GM19468 (cell line): ENCODE results near the gene LEMD3.

ENCODE experiments used
- ATAC-seq: cut with Tn5 transposase; IDR thresholded peaks from one replicate; pipeline ENCODE4 v1.9.1; 2021; ENCODE audit warnings: mild to moderate bottlenecking, moderate library complexity, moderate number of reproducible peaks; ENCODE audit not compliant: unreplicated experiment; ENCODE audit errors: extremely low read depth

Gene LEMD3

GRCh38 chr12:65169320-65170208 is at the start of gene LEMD3:
Gene LEMD3 (plus strand): TSS chr12:65169583. CDS start chr12:65169597, 14 bp downstream.
- ATAC-seq, result peak; percentile 97

- no peak for ATAC-seq
Observed at GRCh38 chr12:65121049-65121955, 48.1 kb upstream of the LEMD3 start, which contains the start of gene WIF1. Gene WIF1 (minus strand): TSS chr12:65121305. CDS start chr12:65121191, 114 bp downstream.

DNA sequence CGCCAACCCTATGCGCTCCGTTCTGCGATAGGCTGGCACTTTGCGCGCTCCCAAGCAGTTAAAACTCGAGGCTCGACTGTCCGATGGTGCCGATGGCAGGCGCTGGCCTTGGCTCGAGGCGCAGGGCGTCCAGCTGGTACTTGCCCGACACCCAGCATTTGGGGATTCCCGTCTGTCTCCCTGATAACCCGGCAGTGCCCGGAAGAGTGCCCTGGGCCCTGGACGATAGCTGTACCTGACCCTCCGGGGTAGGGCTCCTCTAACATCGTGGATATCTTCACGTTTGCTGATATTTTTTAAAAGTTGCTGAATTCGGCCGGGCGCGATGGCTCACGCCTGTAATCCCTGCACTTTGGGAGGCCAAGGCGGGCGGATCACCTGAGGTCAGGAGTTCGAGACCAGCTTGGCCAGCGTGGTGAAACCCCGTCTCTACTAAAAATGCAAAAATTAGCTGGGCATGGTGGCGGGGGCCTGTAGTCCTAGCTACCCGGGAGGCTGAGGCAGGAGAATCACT is 47.4 kb upstream of the LEMD3 start:
- ATAC-seq, result no peak

GRCh38 chr12:65122703-65123102 is 46.7 kb upstream of the LEMD3 start:
- no peak for ATAC-seq

DNA sequence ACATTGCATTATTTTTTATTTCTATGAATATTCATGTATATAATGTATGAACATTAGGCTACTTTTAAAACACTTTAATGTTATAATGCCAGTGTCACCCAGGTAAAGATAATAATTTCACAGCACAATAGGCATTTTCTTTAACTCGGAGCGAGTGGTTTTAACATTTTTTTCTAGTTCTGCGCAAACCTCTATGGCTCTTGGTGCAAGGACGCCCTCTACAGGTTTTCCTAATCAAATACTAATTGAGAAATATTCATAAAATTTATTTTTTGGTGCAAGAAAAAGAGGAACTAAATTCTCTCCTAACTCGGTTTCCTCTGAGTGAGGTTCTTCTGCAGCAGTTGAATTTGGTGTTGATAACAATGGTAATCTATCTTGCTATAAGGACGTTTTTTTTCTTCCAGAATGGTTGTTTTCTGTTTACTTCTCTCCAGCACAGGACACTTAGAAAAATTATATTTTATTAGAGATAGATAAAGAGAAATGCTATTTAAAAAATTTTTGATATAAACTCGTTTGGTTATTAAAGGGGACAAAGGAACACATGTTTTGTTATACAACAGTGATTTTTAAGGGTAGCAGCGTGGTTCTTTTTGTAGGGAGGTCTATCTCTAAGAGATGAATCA is 45.8 kb upstream of the LEMD3 start:
- ATAC-seq, result no peak

GRCh38 chr12:65125247-65125646 is 44.1 kb upstream of the LEMD3 start:
- no peak for ATAC-seq

DNA sequence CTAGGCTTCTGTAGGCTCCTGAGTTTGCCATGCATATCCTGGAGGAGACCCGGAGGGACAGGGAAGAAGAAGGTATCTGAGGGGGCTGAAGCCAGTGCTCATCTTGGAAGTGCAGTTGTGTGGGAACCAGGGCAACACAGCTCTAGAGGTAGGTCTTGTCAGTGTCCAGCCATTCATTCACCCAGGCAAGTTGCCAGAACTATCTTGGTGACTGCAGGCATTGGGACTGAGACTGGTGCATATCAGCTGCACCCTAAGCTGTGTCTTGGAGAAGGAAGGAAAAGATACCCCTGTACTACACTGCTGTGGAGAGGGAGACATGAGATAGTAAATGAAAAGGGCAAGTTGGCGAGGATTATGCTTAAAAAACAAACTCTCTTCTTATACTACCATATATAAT is 43.4 kb upstream of the LEMD3 start:
- ATAC-seq, result no peak

- ATAC-seq, result no peak
Observed at GRCh38 chr12:65126482-65126881, 42.9 kb upstream of the LEMD3 start.

DNA sequence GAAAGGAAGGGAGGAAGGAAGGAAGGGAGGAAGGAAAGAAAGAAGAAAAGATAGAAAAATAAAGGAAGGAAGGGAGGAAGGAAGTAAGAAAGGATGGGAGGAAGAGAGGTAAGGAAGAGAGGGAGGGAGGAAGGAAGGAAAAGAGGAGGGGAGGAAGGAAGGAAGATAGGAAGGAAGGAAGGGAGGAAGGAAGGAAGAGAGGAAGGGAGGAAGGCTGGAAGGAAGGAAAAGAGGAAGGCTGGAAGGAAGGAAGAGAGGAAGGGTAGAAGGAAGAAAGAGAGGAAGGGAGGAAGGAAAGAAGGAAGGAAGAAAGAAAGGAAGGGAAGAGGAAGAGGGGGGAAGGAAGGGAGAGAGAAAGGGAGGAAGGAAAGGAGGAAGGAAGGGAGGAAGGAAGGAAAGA is 35.5 kb upstream of the LEMD3 start:
- ATAC-seq, result no peak

GRCh38 chr12:65139389-65139788 is 30.0 kb upstream of the LEMD3 start:
- no peak for ATAC-seq

DNA sequence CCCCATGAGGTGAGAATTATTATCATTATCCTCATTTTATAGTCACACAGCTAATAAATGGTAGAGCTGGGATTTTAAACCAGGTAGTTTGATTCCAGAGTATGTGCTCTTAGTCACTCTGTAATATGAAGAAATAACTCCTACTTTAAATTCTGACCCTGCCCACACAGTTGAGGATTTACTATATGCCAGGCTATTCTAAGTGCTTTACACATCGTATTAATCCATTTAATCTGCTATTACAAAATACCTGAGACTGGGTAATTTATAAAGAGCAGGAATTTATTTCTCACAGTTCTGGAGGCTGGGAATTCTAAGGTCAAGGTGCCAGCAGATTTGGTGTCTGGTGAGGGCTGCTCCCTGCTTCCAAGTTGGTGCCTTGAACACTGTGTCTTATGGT is 28.6 kb upstream of the LEMD3 start:
- no peak for ATAC-seq

GRCh38 chr12:65147312-65147905 is 22.0 kb upstream of the LEMD3 start:
- no peak for ATAC-seq

GRCh38 chr12:65152012-65152411 is 17.4 kb upstream of the LEMD3 start:
- ATAC-seq, result no peak

DNA sequence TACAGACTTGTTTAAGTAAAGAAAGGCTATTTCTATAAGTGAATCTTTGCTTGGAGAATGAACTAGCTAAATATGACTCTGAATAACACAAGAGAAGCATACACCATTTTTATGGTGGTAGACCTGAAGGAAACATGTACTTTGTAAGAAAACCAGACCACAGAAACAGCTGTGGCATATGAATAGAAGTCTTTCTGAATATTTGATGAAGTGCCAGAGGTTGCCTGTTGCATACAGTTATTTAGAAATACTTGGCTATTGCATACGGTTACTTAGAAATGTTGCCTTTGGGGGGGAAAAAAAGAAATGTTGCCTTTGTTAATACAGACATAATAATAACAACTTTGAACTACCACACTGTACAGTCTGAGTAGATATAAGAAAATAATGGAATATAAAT is 16.8 kb upstream of the LEMD3 start:
- ATAC-seq, result no peak

- no peak for ATAC-seq
Observed at GRCh38 chr12:65155784-65156183, 13.6 kb upstream of the LEMD3 start.

- ATAC-seq, result peak; percentile 92
Observed at GRCh38 chr12:65156366-65156841, 13.0 kb upstream of the LEMD3 start.

GRCh38 chr12:65157091-65157490 is 12.3 kb upstream of the LEMD3 start:
- no peak for ATAC-seq

- ATAC-seq, result no peak
Observed at GRCh38 chr12:65162609-65163008, 6.8 kb upstream of the LEMD3 start.

- ATAC-seq, result no peak
Observed at GRCh38 chr12:65164244-65164643, 5.1 kb upstream of the LEMD3 start.

DNA sequence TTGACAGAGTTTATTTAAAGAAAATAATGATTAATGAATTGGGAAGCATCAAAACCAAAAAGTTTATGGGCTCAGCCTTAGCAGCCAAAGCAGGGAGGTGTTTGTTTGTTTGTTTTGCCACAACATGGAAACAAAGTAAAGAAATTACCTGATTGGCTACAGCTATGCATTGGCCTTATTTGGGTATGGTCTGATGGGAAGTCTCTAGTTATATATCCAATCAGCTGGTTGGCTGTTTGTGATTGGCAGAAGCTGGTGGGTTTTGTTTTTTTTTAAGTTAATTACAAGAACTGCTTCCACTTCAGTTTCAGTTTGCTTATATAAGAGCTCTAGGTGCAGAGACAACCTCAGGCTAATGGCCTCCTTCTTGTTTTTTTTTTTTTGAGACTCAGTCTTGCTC is 4.6 kb upstream of the LEMD3 start:
- ATAC-seq, result no peak
